Stimulated activated CD4-positive, alpha-beta T cell treated with anti-CD3 and anti-CD28 coated beads, TNF-alpha, amount 100 ng/mL, for 24 hours (primary cell): ENCODE data around the gene TBC1D23.
A peak's percentile ranks its signal among the peaks of the same experiment; 100 is the strongest.
"Not testable (repeated sequence)": the region's sequence is repeated elsewhere in the genome, so short reads cannot be mapped to it uniquely, and the experiment has no call there.

Source experiments
- DNase-seq, 3 experiments: peaks; one replicate each; pipeline ENCODE4 v3.0.0-alpha.2; 2020; ENCODE audit warnings: low read depth in 3 of 3

TBC1D23 gene

DNA sequence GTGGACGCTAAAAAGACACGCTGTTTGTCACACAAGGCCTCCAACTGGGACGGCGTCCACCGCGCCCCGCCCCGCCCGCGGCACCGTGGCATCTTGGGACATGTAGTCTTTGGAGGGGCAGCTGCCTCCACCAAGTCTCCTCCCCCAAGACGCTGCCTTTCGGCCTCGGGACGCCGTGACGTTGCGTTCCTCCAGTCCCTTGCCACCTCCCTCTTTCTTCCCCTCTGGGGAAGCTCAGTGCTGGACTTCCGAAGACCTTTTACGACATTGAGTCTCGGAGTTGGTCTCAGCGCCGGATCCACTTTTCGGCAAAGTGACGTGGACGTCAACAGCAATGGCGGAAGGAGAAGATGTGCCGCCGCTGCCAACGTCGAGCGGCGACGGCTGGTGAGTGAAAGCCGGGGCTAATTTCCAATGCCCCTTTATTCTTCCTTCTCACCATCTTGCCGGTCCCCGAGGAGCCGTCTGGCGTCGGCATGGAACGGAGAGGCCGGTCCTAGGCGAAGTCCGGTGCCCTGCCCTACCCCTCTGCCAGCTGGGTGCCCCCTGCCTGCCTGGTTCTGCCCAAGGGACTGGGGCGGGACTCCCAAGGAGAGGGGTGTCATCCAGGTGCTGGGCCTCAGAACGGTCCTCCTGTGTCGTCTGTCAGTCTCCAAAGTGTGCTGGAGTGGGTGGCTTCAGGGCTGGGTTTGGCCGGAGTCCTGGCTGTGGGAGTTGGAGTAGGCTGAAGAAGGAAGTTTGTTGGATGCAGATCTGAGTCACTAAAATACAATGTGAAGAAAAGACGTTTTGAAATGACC is at the start of gene TBC1D23:
TBC1D23 (plus strand) TSS at position 308 of the 800 bp plus-strand sequence; CDS start at position 335, 27 bp downstream.
- peak; percentile 92 to 97 (median 96) for DNase-seq

DNA sequence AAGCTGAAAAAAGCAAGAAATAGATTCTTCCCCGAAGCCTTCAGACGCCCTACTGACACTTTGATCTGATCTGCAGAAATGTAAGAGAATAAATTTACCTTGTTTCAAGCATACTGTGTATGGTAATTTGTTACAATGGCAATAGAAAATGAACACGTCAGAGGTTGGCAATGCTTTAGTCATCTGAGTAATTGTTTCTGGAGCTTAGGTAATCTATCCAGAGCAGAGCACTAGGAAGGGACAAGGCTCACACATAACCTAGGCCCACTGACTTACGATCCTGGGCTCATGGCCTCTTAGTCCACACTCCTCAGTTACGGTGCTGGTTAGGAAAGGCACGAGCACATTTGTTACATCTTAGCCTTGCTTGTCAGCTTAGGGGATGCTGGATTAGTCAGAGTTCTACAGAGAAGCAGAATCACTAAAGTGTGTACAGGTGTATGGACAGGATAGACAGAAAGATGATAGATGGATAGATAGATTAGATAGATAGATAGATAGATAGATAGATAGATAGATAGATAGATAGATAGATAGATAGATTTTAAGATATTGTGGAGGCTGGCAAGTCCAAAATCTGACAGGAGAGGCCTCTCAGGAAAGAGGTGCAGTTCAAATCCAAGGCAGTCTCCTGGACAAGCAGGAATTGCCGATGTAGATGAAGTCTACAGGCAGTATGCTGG is 46.8 kb upstream of the TBC1D23 start:
- no peak for DNase-seq

DNA sequence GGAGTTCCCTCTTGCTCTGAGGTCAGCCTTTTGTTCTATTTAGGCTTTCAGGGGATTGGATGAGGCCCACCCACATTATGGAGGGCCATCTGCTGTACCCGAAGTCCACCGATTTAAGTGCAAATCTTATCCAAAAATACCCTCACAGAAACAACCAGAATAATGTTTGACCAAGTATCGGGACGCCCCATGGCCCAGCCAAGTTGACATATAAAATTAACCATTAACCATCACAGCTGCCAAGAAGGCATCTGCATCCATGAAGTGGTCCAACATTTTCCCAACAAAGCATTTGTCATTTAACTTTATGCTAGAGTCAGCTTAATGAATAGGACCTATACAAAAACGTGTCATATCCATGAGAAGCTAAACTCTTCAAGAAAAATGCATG is 46.2 kb upstream of the TBC1D23 start:
- DNase-seq: no peak

DNA sequence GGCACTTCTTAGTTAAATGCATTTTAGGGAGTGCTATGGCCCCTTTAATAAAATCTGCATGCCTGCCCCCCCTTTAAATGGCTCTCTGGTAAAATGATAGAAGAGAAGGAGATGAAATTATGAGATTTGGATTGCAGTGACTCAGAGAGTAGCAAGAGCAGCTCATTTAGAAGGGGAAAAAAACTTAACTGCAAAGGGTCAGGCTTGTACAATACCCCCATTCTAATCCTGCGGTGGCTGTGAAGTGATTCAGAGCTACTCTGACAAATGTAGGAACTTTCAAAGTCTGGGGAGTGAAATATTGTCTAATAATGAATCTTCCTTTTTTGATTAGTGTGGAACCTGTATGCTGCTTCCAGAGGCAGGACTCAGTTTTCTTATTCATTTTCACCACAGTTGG is 44.1 kb upstream of the TBC1D23 start:
- DNase-seq: no peak

DNA sequence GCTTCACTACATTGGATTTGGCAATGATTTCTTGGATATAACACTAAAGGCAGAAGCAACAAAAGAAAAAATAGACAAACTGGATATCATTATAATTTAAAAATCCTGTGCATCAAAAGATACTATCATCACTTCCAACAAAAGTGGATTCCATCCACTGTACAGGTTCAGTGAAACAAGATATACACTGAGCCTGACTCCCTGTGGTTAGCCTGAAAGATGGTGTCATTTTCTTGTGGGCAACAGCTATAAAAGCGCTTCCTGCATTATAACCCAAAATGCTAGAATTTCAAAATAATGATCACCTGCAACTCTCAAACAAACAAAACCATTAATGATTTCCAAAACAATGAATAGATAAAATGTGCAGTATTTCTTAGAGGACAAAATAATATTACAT is 39.6 kb upstream of the TBC1D23 start:
- no peak for DNase-seq

DNA sequence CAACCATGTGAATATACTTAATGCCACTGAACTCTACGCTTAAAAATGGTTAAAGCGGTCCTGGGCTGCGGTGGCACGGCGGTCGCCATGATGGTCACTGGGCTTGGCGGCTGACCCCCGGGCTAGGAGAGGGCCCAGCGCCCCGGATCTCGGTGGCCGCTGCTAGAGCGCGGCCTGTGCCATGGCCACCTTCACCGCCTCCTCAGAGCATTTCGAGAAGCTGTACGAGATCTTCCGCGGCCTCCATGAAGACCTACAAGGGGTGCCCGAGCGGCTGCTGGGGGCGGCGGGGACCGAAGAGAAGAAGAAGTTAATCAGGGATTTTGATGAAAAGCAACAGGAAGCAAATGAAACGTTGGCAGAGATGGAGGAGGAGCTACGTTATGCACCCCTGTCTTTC is 35.6 kb upstream of the TBC1D23 start:
- DNase-seq: no peak

DNA sequence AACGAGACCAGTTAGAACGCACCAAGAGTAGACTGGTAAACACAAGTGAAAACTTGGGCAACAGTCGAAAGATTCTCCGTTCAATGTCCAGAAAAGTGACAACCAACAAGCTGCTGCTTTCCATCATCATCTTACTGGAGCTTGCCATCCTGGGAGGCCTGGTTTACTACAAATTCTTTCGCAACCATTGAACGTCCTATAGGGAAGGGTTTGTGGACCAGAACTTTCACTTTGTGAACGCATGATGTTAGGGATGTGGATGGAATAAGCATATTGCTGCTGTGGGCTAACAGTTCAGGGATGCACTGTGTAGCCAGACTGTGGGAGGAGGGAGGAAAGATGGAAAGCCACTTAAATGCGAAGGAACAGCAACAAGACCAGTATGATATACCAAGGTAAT is 34.9 kb upstream of the TBC1D23 start:
- no peak for DNase-seq

DNA sequence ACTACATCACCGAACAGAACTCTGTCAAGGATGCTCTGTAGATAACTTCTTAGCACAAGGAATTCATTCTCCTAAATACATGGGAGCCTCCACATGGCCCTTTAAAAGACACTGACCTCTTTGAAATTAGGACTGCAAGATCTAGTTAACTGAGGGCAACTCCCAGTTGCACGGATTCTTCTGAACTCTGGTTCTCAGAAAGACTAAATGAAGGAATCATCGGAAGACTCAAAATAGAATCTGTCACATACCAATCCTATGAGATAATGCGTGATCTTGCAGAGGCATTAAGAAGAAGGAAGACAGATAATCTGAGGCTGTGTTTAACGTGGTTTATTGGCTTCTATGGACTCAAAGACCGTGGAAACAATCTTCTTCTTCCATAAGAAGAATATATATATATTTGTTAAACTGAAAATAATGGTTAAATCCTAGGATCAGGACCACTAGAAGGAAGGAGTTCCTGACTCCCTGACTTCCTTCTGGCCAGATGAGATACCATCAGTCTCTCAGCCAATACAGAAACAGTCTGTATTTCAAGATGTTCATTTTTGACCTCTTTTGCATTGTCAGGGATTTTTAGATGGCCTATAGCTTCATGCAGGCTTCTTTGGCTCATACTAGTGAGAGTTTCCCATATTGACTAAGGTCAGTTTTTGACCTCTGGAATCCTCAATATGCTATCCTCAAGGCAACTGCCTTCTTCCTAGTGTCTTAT is 33.9 kb upstream of the TBC1D23 start:
- no peak for DNase-seq

DNA sequence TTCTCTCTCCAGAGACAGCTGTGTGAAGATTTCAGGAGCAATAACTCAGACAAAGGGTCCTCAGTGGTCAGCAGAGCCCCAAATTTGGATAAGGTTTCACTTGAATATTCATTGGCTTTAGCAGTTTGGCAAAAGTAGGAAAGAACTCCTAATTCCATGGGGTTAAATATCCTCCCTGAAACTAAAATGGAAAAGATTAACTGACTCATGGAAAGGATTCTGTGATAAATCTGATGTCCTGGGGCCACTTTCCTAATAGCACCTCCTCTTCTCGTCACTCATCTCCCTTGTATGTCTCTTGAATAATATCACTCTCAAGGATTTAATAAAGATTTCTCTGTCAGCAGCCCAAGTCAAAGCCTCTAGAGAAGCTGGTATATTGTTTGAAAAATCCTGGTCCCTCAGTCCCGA is 33.3 kb upstream of the TBC1D23 start:
- no peak for DNase-seq

DNA sequence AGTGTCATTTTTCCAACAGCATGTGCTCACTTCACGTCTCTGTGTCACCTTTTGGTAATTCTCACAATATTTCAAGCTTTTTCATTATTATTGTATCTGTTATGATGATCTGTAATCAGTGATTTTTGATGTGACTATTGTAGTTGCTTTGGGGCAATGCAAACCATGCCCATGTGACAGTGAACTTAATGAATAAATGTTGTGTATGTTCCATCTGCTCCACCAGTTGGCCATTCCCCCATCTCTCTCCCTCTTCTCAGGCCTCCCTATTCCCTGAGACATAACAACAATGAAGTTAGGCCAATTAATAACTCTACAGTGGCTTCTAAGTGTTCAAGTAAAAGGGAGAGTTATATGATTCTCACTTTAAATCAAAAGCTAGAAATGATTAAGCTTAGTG is 32.5 kb upstream of the TBC1D23 start:
- DNase-seq: no peak

DNA sequence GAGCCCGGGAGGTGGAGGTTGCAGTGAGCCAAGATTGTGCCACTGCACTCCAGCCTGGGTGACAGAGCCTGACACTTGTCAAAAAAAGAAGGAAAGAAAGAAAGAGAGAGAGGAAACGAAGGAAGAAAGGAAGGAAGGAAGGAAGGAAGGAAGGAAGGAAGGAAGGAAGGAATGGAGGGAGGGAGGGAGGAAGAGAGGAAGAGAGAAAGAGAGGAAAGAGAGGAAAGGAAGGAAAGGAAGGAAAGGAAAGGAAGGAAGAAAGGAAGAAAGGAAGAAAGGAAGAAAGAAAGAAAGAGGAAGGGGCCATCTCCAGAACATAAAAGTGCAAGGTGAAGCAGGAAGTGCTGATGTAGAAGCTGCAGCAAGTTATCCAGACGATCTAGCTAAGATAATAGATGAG is 31.6 kb upstream of the TBC1D23 start:
- not testable (repeated sequence) for DNase-seq

DNA sequence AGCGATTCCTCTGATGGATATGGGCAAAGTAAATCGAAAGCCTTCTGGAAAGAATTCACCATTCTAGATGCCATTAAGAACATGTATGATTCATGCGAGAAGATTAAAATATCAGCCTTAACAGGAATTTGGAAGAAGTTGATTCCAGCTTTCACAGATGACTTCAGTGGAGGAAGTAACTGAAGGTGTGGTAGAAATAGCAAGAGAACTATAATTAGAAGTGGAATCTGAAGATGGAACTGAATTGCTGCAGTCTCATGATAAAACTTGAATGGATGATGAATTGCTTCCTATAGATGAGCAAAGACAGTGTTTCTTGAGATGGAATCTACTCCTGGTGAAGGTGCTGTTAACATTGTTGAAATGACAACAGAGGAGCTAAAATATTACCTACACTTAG is 30.1 kb upstream of the TBC1D23 start:
- no peak for DNase-seq

DNA sequence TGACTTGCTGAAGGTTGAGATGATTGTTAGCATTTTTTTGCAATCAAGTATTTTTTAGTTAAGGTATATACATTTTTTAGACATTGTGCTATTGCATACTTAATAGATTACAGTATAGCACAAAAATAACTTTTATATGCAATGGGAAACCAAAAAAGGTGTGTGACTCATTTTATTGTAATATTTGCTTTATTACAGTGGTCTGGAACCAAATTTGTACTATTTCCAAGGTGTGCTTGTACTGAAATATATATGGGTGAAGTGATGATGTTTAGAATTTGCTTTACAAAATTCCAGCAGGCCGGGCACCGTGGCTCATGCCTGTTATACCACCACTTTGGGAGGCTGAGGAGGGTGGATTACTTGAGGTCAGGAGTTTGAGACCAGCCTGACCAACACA is 29.1 kb upstream of the TBC1D23 start:
- DNase-seq: no peak

DNA sequence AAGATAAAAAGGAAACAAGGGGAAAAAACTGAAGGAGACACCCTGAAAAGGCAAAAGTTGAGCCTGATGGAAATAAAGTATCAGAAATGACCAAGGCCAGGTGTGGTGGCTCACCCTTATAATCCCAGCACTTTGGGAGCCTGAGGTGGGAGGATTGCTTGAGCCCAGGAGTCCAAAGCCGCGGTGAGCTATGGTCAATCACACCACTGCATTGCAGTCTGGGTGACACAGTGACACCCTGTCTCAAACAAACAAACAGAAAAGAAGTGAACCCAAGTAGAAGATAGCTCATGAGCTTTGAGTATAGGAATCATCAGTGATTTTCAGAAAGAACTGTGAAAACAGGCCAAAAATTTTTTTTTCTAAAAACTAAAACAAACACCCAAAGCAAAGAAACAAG is 26.4 kb upstream of the TBC1D23 start:
- DNase-seq: no peak

DNA sequence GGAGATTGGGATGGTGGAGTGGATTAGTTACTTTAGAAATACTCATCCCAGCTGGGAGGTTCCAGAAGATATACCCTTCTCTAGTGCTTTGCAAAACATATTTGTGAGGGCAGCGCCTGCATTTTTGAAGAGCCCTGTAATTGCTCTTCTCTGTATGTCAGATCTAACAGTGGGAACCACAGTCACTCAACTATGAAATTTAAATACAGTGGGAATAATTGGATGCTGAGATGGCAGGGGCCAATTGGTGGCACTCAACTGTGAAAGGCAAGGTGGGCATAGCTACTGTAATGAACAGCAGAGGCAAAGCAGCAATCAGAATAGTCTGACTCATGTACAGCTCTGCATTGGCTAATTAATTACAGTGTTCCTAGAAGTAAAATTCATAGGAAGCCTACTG is 22.2 kb upstream of the TBC1D23 start:
- no peak for DNase-seq

DNA sequence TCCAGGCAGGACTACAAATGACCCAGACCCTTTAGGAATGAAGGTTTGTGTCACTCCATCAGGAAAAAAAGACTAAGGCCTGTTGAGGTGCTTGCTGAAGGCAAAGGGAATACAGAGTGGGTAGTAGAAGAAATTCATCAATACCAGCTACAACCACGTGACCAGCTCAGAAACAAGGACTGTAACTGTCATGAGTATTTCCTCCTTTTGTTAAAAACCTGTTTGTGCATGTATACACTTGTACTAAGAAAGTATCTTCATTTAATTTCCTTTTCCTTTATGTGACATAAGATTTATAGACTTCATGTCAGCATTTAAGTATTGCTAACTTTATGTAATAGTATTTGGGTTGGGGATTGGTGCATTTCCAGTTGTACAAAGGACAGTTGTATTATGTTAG is 18.3 kb upstream of the TBC1D23 start:
- not testable (repeated sequence) for DNase-seq

DNA sequence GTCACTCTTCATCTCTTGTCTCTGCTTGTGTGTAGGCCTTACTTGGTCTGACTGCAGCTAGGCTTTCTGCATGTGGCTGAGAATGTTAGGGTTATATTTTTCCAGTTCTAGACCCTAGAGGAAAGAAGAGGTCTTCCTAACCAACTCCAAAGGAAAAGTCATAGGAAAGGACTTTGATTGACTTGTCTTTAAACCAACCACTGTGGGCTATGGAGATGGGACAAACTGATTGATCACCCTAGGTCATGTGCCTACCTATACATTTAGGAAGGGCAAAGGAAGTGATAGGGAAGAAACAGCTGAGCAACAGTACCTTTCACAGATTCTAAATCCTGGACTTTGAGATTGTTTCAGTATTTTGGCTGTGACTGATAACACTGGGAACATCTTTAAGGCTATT is 16.5 kb upstream of the TBC1D23 start:
- no peak for DNase-seq

DNA sequence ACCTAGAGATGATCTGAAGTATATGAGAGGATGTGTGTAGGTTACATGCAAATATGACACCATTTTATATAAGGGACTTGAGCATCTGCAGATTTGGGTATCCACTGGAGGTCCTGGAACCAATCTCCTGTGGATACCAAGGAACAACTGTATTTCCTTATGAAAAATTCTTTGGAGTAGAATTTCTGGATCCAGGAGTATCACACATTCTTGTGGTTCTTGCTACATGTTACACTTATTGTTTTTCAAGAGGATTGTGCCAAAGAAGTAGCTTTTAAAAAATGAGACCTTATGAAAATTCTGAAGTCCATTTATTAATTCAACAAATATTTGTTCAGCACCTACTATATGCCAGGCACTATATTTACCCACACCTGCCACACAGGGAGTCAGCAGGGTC is 15.7 kb upstream of the TBC1D23 start:
- DNase-seq: no peak

DNA sequence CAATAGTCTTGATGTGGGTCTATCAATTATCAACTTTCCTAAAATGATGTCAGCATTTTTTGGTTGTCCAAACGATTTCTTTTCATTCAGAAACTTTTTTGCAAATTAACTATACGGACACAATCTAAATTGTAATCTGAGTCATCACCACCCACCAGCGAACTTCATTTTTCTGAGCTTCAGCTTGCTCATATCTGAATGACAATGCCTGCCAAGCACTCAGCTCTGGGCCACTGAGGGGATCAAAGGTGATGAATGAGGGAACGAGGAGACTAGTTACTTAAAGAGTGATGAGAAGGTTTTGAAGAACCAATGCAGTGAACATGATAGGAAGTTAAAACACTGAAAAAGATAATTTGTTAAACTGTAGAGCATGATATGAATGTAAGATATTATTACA is 14.9 kb upstream of the TBC1D23 start:
- no peak for DNase-seq

DNA sequence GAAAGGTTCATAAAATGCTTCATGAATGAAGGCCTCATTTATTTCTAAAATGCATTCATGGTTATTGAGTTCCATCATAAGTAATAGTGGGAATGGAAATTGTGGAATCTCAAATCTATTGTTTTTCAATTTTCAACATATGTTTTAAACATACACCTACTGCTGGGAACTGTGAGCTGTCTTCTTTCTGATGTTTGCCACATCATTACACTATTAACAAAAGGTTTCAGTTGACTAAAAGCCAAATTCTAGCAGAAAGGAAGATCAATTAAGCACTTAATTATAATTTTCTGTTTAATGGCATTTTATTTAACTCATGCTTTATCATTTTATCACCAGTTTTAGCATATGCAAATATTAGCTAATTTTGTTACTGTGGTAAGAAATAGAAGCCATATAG is 13.8 kb upstream of the TBC1D23 start:
- no peak for DNase-seq

DNA sequence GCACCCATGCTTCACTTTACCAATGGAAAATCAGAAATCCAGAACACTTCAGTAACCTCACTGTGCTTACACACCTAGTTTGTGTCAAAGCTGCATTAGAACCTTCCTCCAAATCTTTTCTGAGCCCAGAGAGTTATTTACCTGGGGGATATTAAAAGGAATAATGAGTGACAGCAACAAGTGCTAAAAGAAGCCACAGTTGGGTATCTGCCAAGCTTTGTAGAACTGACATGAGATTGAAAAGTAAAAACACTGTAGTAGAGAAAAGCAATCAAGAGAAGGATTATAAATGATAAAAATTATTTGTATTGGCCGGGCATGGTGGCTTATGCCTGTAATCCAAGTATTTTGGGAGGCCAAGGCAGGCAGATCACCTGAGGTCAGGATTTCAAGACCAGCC is 8.8 kb upstream of the TBC1D23 start:
- no peak for DNase-seq

DNA sequence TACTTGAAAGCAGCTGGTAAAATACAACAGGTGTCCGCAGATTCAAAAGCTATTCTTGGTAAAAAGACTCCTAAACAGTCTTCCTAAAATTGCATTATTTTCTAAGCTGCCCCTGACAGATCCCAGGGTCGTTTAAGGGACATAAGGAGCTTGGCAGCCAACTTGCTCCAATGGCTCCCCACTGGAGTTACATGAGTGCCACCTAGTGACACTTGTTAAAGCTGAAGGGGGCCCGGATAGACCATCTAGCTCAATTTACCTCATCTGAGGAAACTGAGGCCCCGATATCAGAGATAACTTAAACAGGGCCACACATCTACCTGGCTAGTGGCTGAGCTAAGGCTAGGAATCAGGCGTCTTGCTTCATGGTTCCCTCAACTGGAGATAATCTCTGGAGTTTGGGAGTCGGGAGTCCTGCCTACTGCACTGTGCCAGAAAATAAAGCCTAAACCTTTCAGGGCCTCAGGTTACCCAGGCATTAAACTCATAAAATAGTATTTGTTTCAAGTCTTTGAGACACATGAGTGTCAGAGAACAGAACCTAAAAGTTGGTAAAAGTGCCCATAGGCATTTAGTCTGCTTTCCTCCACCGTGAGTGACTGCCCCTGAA is 6.5 kb upstream of the TBC1D23 start:
- DNase-seq: peak in 1 of 3 experiments; percentile 5
